ENCODE results near the gene RAB3IL1.

DNA sequence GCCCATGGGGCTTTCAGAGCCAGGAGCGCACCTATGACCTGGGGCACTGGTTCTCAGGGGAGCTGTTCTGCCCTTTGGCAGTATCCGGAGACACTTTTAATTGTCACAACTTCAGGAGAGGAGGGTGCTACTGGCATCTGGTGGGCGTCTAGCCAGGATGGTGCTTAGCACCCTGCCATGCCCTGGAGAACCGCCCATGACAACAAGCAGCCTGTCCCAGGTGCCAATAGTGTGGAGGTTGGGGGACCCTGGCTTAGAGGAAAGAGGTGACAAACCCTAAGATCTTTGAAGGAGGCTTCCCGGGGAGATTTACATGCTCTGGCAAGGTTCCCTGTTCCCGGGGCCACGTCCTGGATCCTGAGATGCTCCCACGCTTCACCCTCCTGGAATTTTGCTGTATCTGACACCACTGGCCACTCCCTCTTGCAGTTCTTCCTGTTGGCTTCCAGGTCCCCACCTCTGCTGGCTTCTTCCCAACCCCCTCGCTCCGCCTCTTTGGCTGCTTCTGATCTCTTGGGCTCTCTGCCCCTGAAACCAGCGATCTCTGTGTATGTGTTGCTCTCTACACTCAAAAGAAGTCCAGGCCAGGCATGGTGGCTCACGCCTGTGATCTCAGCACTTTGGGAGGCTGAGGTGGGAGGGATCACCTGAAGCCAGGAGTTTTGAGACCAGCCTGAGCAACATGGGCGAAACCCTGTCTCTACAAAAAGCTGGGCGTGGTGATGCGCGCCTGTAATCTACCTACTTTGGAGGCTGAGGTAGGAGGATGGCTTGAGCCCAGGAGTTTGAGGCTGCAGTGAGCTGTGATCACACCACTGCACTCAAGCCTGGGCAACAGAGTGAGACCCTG is 57.1 kb downstream of the RAB3IL1 start:
- TF ChIP-seq CTCF (IDR thresholded peaks at IDR 0.05) (no peak), EP300 (IDR thresholded peaks at IDR 0.05) (no peak), POLR2A (IDR thresholded peaks at IDR 0.05) (no peak)
